ENCODE measurements around the gene C2orf15. TPM values are rescaled to one million over a fixed set of nuclear protein-coding genes. Genes with fewer than 3 reads are reported as not detected.

Gene C2orf15
- 1 to 10 TPM in 1 of 2 donors, not detected in 1; 3.9 TPM for total RNA-seq

- TF ChIP-seq, protein P1, sequence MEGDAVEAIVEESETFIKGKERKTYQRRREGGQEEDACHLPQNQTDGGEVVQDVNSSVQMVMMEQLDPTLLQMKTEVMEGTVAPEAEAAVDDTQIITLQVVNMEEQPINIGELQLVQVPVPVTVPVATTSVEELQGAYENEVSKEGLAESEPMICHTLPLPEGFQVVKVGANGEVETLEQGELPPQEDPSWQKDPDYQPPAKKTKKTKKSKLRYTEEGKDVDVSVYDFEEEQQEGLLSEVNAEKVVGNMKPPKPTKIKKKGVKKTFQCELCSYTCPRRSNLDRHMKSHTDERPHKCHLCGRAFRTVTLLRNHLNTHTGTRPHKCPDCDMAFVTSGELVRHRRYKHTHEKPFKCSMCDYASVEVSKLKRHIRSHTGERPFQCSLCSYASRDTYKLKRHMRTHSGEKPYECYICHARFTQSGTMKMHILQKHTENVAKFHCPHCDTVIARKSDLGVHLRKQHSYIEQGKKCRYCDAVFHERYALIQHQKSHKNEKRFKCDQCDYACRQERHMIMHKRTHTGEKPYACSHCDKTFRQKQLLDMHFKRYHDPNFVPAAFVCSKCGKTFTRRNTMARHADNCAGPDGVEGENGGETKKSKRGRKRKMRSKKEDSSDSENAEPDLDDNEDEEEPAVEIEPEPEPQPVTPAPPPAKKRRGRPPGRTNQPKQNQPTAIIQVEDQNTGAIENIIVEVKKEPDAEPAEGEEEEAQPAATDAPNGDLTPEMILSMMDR (IDR thresholded peaks at IDR 0.05) = no peak
- peak; percentile 68 to 92 (median 72) for TF ChIP-seq POLR2A (IDR thresholded peaks at IDR 0.05)
- peak within 1 kb of the TSS; percentile 88 to 97 (median 96) for H3K27ac ChIP-seq
Measured at GRCh38 chr2:99141110-99142108, at the start of gene C2orf15. C2orf15 (plus strand) TSS chr2:99141707; CDS start chr2:99150559, 8,852 bp downstream.

DNA sequence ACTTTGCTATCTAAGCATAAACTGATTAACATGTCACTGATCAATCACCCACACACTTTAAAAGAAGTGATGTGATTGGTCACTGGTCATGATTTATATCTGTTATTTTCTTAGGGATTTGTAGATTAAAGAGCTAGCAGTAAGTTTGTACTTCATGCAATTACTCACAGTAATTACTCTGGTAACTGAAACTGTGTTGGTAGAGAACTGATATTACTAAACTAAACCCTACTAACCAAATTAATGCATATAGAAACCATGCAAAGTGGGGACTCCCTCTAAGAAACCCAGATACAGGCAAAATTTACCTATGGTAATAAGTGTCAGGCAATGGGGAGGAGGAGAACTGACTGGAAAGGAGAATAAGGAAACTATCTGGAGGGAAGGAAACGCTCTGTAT is 44.8 kb upstream of the C2orf15 start:
- DNase-seq (no peak), ATAC-seq (no peak)
- Histone ChIP-seq H3K36me3 (replicated peaks in 1 of 2; ENCODE audit: insufficient read depth in 1 of 2, low read depth in 2 of 2) (no peaks in the 10 kb centered on the region), H3K4me3 (no peak overlapping the region), H3K9me3 (no peaks in the 10 kb centered on the region), H3K27ac (no peak overlapping the region), H3K27me3 (no peaks in the 10 kb centered on the region), H3K4me1 (no peaks in the 10 kb centered on the region)
- intact Hi-C loops (cut with DNase I) = no loop called here
- no peak for TF ChIP-seq POLR2A (IDR thresholded peaks at IDR 0.05)
- TF ChIP-seq, protein P1 (IDR thresholded peaks at IDR 0.05) = no peak
- 90 to 93% methylated on average over 1 of the region's 1 CpG for WGBS, 2 donors

More at GRCh38 chr2:99141110-99142108, at the start of gene C2orf15:
- Histone ChIP-seq H3K36me3 (replicated peaks in 1 of 2; ENCODE audit: insufficient read depth in 1 of 2, low read depth in 2 of 2) (no peaks in the 10 kb centered on the region), H3K4me1 (peaks cover 15% of the 10 kb centered on the region), H3K4me3 (peak within 1 kb of the TSS; percentile 64 to 94), H3K9me3 (no peaks in the 10 kb centered on the region), H3K27me3 (no peaks in the 10 kb centered on the region)
- intact Hi-C loops (cut with DNase I) = no loop called here
- peak; percentile 95 to 97 (median 96) for DNase-seq
- peak; percentile 91 for ATAC-seq
- WGBS, 2 donors = 1% methylated on average over 27 to 84 of the region's 84 CpGs

DNA sequence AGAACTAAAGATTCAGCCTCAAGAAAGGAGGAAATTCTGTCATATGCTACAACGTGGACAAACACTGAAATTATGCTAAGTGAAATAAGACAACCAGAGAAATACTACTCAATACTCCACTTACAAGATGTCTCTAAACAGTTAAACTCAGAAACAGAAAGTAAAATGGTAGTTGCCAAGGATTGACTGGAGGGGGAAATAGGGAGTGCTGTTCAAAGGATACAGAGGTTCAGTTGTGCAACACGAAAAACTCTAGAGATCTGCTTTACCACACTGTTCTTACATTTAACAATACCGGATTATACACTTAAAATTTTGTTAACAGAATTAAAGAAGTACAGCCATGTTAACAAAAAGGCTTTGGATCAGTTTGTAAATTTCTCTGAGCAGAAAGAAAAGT is 39.8 kb upstream of the C2orf15 start:
- no peaks in the 10 kb centered on the region for H3K27me3 ChIP-seq
- no peaks in the 10 kb centered on the region for H3K4me1 ChIP-seq
- TF ChIP-seq POLR2A (IDR thresholded peaks at IDR 0.05) = no peak
- TF ChIP-seq, protein P1 (IDR thresholded peaks at IDR 0.05) = peak in 1 of 7 experiments; percentile 3
- no peak overlapping the region for H3K4me3 ChIP-seq
- H3K9me3 ChIP-seq = no peaks in the 10 kb centered on the region
- H3K27ac ChIP-seq = no peak overlapping the region
- no peaks in the 10 kb centered on the region for H3K36me3 ChIP-seq (replicated peaks in 1 of 2; ENCODE audit: insufficient read depth in 1 of 2, low read depth in 2 of 2)
- no peak for DNase-seq
- ATAC-seq = peak; percentile 52
- intact Hi-C loops (cut with DNase I) = no loop called here
- 27 to 35% methylated on average over 3 of the region's 3 CpGs for WGBS, 2 donors

- Histone ChIP-seq H3K4me1 (no peaks in the 10 kb centered on the region), H3K27ac (no peak overlapping the region), H3K36me3 (replicated peaks in 1 of 2; ENCODE audit: insufficient read depth in 1 of 2, low read depth in 2 of 2) (no peaks in the 10 kb centered on the region), H3K27me3 (no peaks in the 10 kb centered on the region), H3K4me3 (no peak overlapping the region), H3K9me3 (no peaks in the 10 kb centered on the region)
- intact Hi-C loops (cut with DNase I) = no loop called here
- 73 to 74% methylated on average over 2 of the region's 2 CpGs for WGBS, 2 donors
- no peak for ATAC-seq
- DNase-seq = no peak
- TF ChIP-seq, protein P1 (IDR thresholded peaks at IDR 0.05) = no peak
- no peak for TF ChIP-seq POLR2A (IDR thresholded peaks at IDR 0.05)
Measured at GRCh38 chr2:99104006-99104405, 37.5 kb upstream of the C2orf15 start.
